ENCODE measurements around the gene ADK. TPM values are rescaled to one million over a fixed set of nuclear protein-coding genes. Genes with fewer than 3 reads are reported as not detected.

ADK gene
- total RNA-seq, 4 donors from 2014 or later: 42.3 to 46.3 (median 42.9) TPM

- WGBS, 2 donors: 96 to 97% methylated on average over 4 of the region's 4 CpGs
- no peak overlapping the region for H3K4me3 ChIP-seq (ENCODE audit: low read depth, poor library complexity, severe bottlenecking)
- no peak for TF ChIP-seq CTCF (IDR thresholded peaks at IDR 0.05)
- TF ChIP-seq POLR2A (IDR thresholded peaks at IDR 0.05): no peak
- DNase-seq (ENCODE audit: low spot score in 2 of 2): no peak
- intact Hi-C loops (cut with DNase I; ENCODE audit: low total_unique reads): no loop called here
Observed at GRCh38 chr10:74320717-74321116, 169.7 kb downstream of the ADK start.

DNA sequence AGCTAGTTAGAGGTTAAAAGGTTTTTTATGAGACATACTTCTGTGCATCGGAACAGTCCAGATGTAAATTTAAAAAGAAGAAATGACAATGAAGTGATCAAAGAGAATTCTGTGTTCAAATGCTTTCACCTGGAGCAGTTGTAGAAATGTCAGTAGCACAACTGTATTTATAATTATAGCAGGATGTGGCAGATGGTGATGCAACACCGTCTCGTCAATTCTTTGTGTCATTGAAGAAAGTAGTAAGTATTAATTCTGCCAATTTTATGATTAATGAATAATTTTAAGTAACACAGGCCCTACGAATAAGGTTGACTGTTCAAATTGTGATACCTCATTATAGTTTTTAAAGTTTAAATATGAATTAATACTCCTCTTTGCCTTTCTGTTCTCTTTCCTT lies 171.1 kb downstream of the ADK start:
- DNase-seq (ENCODE audit: low spot score in 2 of 2): no peak
- no peak overlapping the region for H3K4me3 ChIP-seq (ENCODE audit: low read depth, poor library complexity, severe bottlenecking)
- intact Hi-C loops (cut with DNase I; ENCODE audit: low total_unique reads): no loop called here
- TF ChIP-seq POLR2A (IDR thresholded peaks at IDR 0.05) (no peak), CTCF (IDR thresholded peaks at IDR 0.05) (no peak)
- 70 to 72% methylated on average over 4 of the region's 4 CpGs for WGBS, 2 donors

DNA sequence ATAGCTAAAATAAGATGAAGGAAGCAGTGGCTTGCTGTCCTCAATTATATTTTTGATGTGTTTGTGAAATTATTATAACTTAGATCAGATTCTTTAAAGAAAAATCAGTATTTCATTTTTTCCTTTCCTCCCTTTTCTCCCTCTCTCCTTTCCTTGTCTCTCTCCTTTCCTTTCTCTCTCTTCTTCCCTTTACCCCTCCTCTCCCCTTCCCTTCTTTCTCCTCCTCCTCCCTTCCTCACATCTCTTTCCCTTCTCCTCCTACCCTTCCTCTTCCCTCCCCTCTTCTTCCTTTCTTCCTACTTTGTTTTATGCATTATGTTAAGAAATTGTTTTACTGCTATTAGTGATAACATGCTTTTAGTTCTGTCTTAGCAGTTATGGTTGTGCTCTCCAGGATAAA lies 171.5 kb downstream of the ADK start:
- no peak for TF ChIP-seq CTCF (IDR thresholded peaks at IDR 0.05)
- TF ChIP-seq POLR2A (IDR thresholded peaks at IDR 0.05): no peak
- no peak for DNase-seq (ENCODE audit: low spot score in 2 of 2)
- H3K4me3 ChIP-seq (ENCODE audit: low read depth, poor library complexity, severe bottlenecking): no peak overlapping the region
- intact Hi-C loops (cut with DNase I; ENCODE audit: low total_unique reads): no loop called here

DNA sequence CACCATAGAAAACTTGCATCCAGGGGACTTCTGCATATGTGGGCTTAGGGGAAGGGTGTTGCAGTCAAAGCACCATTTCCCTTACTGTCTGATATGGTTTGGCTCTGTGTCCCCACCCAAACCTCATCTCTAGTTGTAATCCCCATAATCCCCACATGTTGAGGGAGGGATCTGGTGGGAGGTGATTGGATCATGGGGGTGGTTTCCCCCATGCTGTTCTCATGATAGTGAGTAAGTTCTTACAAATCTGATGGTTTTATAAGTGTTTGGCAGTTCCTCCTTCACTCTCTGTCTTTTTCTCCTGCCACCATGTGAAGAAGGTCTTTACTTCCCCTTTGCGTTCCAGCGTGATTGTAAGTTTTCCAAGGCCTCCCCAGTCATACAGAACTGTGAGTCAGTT lies 177.4 kb downstream of the ADK start:
- WGBS, 2 donors: 80 to 96% methylated on average over 2 of the region's 2 CpGs
- intact Hi-C loops (cut with DNase I; ENCODE audit: low total_unique reads): no loop called here
- H3K4me3 ChIP-seq (ENCODE audit: low read depth, poor library complexity, severe bottlenecking): no peak overlapping the region
- no peak for DNase-seq (ENCODE audit: low spot score in 2 of 2)
- no peak for TF ChIP-seq POLR2A (IDR thresholded peaks at IDR 0.05)
- TF ChIP-seq CTCF (IDR thresholded peaks at IDR 0.05): no peak

DNA sequence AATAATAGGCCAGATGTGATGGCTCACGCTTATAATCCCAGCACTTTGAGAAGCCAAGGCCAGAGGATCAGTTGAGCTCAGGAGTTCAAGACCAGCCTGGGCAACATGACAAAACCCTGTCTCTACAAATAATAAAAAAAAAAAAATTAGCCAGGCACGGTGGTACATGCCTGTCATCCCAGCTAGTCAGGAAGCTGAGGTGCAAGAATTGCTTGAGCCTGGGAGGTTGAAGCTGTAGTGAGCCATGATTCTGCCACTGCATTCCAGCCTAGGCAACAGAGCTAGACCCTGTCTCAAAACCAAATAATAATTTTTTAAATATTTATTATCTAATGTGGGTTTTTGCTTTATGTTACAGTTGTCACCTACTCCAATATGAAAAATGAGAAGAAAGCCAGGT lies 178.9 kb downstream of the ADK start:
- intact Hi-C loops (cut with DNase I; ENCODE audit: low total_unique reads): no loop called here
- no peak for TF ChIP-seq CTCF (IDR thresholded peaks at IDR 0.05)
- no peak overlapping the region for H3K4me3 ChIP-seq (ENCODE audit: low read depth, poor library complexity, severe bottlenecking)
- 62 to 71% methylated on average over 2 of the region's 2 CpGs for WGBS, 2 donors
- DNase-seq (ENCODE audit: low spot score in 2 of 2): no peak

GRCh38 chr10:74330646-74331045 lies 179.6 kb downstream of the ADK start:
- intact Hi-C loops (cut with DNase I; ENCODE audit: low total_unique reads): no loop called here
- no peak for DNase-seq (ENCODE audit: low spot score in 2 of 2)
- 94% methylated on average over 3 of the region's 3 CpGs for WGBS, 2 donors
- no peak overlapping the region for H3K4me3 ChIP-seq (ENCODE audit: low read depth, poor library complexity, severe bottlenecking)
- TF ChIP-seq CTCF (IDR thresholded peaks at IDR 0.05): no peak
- no peak for TF ChIP-seq POLR2A (IDR thresholded peaks at IDR 0.05)

Measured in lower leg skin (tissue), 4 donors.